Medulla oblongata (tissue), 1 donor: ENCODE results near the gene L3MBTL4.

ENCODE experiments used
- DNase-seq: peaks from one replicate; pipeline ENCODE4 v3.0.0-alpha.2; 2015; ENCODE audit errors: extremely low spot score

L3MBTL4 gene

DNA sequence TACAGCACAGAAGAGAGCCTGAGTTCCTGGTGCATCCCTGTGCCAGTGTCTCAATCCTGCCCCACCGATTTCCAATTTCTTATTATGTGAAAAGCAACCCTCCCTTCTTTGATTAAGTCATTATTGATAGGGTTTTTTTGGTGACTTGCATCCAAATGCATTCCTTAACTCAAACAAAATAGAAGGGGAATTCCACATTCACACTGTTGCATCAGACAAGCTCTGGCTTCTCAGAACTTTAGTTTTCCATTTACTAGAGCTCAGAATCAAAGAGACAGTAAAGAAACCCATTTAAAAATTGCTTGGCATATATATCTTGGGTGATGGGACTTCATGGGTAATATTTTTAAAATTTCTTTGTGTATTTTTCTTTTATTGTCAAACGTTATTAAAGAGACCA is 505.6 kb downstream of the L3MBTL4 start:
- no peak for DNase-seq
